SK-N-SH (cell line): Measurements from ENCODE around the gene MMADHC. TPM values are rescaled to one million over a fixed set of nuclear protein-coding genes. Genes with fewer than 3 reads are reported as not detected.

ENCODE experiments used
- CTCF ChIA-PET: fragments of 300-600, 350-600 bp; formaldehyde crosslinking; extraction: SDS; loops from one replicate; lab custom pipeline; 2021; lab: Yijun Ruan, JAX
- POLR2A ChIA-PET: fragments of 350-600 bp; sonication (Branson Sonifier 250); formaldehyde crosslinking; extraction: SDS; loops from one replicate; lab custom pipeline; 2020; ENCODE audit warnings: antibody characterized with exemption, inconsistent platforms; lab: Yijun Ruan, JAX
- DNase-seq: peaks from one replicate; pipeline ENCODE4 v3.0.0; 2012
- H2AFZ ChIP-seq: fragments of 200-600 bp; sonication (generic); 2 replicates; pipeline ENCODE4 v1.8.1; 2016; ENCODE audit warnings: antibody characterized with exemption, mild to moderate bottlenecking, low read depth
- H3F3A ChIP-seq: fragments of 200-600 bp; sonication (generic); replicated peaks from 2 replicates; pipeline ENCODE3; 2016; ENCODE audit warnings: antibody characterized with exemption, mild to moderate bottlenecking; ENCODE audit not compliant: insufficient read depth
- H3K27ac ChIP-seq, 2 experiments: fragments of 200-500 bp in 1 of 2; fragments of 200-600 bp in 1 of 2; sonication (Bioruptor generic) in 1 of 2; sonication (generic), shearing (Covaris generic) in 1 of 2; 2 replicates each; pipeline versions ENCODE4 v1.5.1 to v1.6.1; 2014 to 2016; ENCODE audit warnings: low read depth in 2 of 2, inconsistent platforms in 1 of 2, low read length in 1 of 2, mild to moderate bottlenecking in 1 of 2, mixed read lengths in 1 of 2
- H3K27me3 ChIP-seq: fragments of 200-600 bp; sonication (generic), shearing (Covaris generic); 2 replicates; pipeline ENCODE4 v1.6.1; 2016; ENCODE audit warnings: mixed run types; ENCODE audit not compliant: insufficient read depth
- H3K36me3 ChIP-seq, 2 experiments: fragments of 200-500 bp in 1 of 2; fragments of 200-600 bp in 1 of 2; sonication (Bioruptor generic) in 1 of 2; sonication (generic) in 1 of 2; replicated peaks in 1 of 2; 2 replicates each; pipeline versions ENCODE3 to v1.5.1; 2014 to 2016; ENCODE audit warnings: low read length in 1 of 2, mild to moderate bottlenecking in 1 of 2; ENCODE audit not compliant: insufficient read depth in 2 of 2, control insufficient read depth in 1 of 2
- H3K4me1 ChIP-seq, 2 experiments: fragments of 200-500 bp in 1 of 2; fragments of 200-600 bp in 1 of 2; sonication (Bioruptor generic) in 1 of 2; sonication (generic), shearing (Covaris generic) in 1 of 2; 2 replicates each; pipeline versions ENCODE4 v1.5.1 to v1.6.1; 2014 to 2016; ENCODE audit warnings: low read depth in 1 of 2, low read length in 1 of 2, mixed run types in 1 of 2; ENCODE audit not compliant: insufficient read depth in 2 of 2, control insufficient read depth in 1 of 2
- H3K4me2 ChIP-seq: fragments of 200-600 bp; sonication (generic), shearing (Covaris generic); 2 replicates; pipeline ENCODE4 v1.6.1; 2017; ENCODE audit warnings: mixed run types
- H3K4me3 ChIP-seq, 2 experiments: fragments of 200-500 bp in 1 of 2; fragments of 200-600 bp in 1 of 2; sonication (Bioruptor generic) in 1 of 2; sonication (generic), shearing (Covaris generic) in 1 of 2; 2 replicates each; pipeline versions ENCODE4 v1.5.1 to v1.8.1; 2014 to 2016; ENCODE audit warnings: low read depth in 2 of 2, inconsistent platforms in 1 of 2, low read length in 1 of 2, mild to moderate bottlenecking in 1 of 2, mixed read lengths in 1 of 2, moderate library complexity in 1 of 2
- H3K79me2 ChIP-seq: fragments of 200-600 bp; sonication (generic); 2 replicates; pipeline ENCODE4 v1.8.1; 2017; ENCODE audit warnings: mild to moderate bottlenecking; ENCODE audit not compliant: insufficient read depth
- H3K9ac ChIP-seq: fragments of 200-600 bp; sonication (generic); 2 replicates; pipeline ENCODE4 v1.6.1; 2017; ENCODE audit warnings: mixed run types
- H3K9me2 ChIP-seq: fragments of 200-600 bp; sonication (generic); 2 replicates; pipeline ENCODE4 v1.6.1; 2017; ENCODE audit warnings: mixed run types
- H3K9me3 ChIP-seq: fragments of 200-600 bp; sonication (generic); 2 replicates; pipeline ENCODE4 v1.6.1; 2017; ENCODE audit warnings: mixed run types, mild to moderate bottlenecking, moderate library complexity
- H4K20me1 ChIP-seq: fragments of 200-600 bp; sonication (generic); 2 replicates; pipeline ENCODE4 v1.6.1; 2017; ENCODE audit warnings: mild to moderate bottlenecking, mixed run types; ENCODE audit not compliant: insufficient read depth
- ELF1 ChIP-seq: IDR thresholded peaks from 2 replicates; pipeline ENCODE4 v1.4.0; 2012
- EZH2phosphoT487 ChIP-seq: fragments of 200-600 bp; sonication (generic); IDR thresholded peaks from 2 replicates; pipeline ENCODE4 v1.6.1; 2017; ENCODE audit warnings: low read depth, mixed run types, mild to moderate bottlenecking, antibody characterized with exemption, moderate library complexity, borderline replicate concordance
- GABPA ChIP-seq: IDR thresholded peaks from 2 replicates; pipeline ENCODE4 v1.4.0; 2012; ENCODE audit warnings: low read depth, mild to moderate bottlenecking
- GATA2 ChIP-seq: sonication (generic); formaldehyde crosslinking; IDR thresholded peaks from 2 replicates; pipeline ENCODE4 v1.5.0; 2020; ENCODE audit warnings: mild to moderate bottlenecking, missing genetic modification reagents
- MEF2A ChIP-seq: IDR thresholded peaks from 2 replicates; pipeline ENCODE4 v1.4.0; 2012; ENCODE audit warnings: low read depth, borderline replicate concordance
- MXI1 ChIP-seq: IDR thresholded peaks from 2 replicates; pipeline ENCODE4 v1.6.1; 2012; ENCODE audit warnings: mild to moderate bottlenecking, low read depth, low read length, improper control_type of control experiment
- NFIC ChIP-seq: IDR thresholded peaks from 2 replicates; pipeline ENCODE4 v1.4.0; 2012; ENCODE audit warnings: borderline replicate concordance
- NRF1 ChIP-seq: IDR thresholded peaks from 2 replicates; pipeline ENCODE4 v1.6.1; 2012; ENCODE audit warnings: low read depth, mild to moderate bottlenecking, low read length
- POLR2AphosphoS5 ChIP-seq: IDR thresholded peaks from 2 replicates; pipeline ENCODE4 v1.6.1; 2012; ENCODE audit warnings: low read depth, low read length
- RAD21 ChIP-seq: IDR thresholded peaks from 2 replicates; pipeline ENCODE4 v1.6.1; 2012; ENCODE audit warnings: mild to moderate bottlenecking, low read length
- RCOR1 ChIP-seq: fragments of 150-350 bp; IDR thresholded peaks from 2 replicates; pipeline ENCODE4 v1.6.1; 2017; ENCODE audit warnings: antibody characterized with exemption, low read length
- RFX5 ChIP-seq: IDR thresholded peaks from 2 replicates; pipeline ENCODE4 v1.6.1; 2012; ENCODE audit warnings: mild to moderate bottlenecking, improper control_type of control experiment, low read length
- RXRA ChIP-seq: IDR thresholded peaks from 2 replicates; pipeline ENCODE4 v1.4.0; 2012; ENCODE audit warnings: low read depth, mild to moderate bottlenecking, borderline replicate concordance
- SIN3A ChIP-seq: IDR thresholded peaks from 2 replicates; pipeline ENCODE4 v1.6.1; 2012; ENCODE audit warnings: low read depth, mild to moderate bottlenecking, low read length, moderate library complexity, borderline replicate concordance
- TAF1 ChIP-seq: IDR thresholded peaks from 2 replicates; pipeline ENCODE4 v1.6.1; 2012; ENCODE audit warnings: low read depth, mild to moderate bottlenecking, low read length, moderate library complexity, borderline replicate concordance
- TCF12 ChIP-seq: IDR thresholded peaks from 2 replicates; pipeline ENCODE4 v1.4.0; 2012
- USF2 ChIP-seq: fragments of 150-350 bp; IDR thresholded peaks from 2 replicates; pipeline ENCODE4 v1.6.1; 2017; ENCODE audit warnings: antibody characterized with exemption, low read length, low read depth, borderline replicate concordance
- YY1 ChIP-seq: IDR thresholded peaks from 2 replicates; pipeline ENCODE4 v1.4.0; 2012; ENCODE audit warnings: low read depth, mild to moderate bottlenecking
- WGBS: methylation state at CpG from one replicate; pipeline ENCODE4 v1.1.6; 2017; ENCODE audit warnings: low lambda C conversion rate; 5-methylcytosine and 5-hydroxymethylcytosine counted together
- polyA plus RNA-seq, 3 experiments: library from polyadenylated mRNA; depleted of rRNA; stranded (reverse); fragments of >200 nt; gene quantifications; 2 replicates each; pipeline ENCODE4 v1.2.3, GENCODE V29; 2012
- TF ChIP-seq, protein P1 (sequence below): fragments of 150-350 bp; IDR thresholded peaks from 2 replicates; pipeline ENCODE4 v1.6.1; 2016; ENCODE audit warnings: mild to moderate bottlenecking, low read depth, low read length
- TF ChIP-seq, protein P2 (sequence below): IDR thresholded peaks from 2 replicates; pipeline ENCODE4 v1.6.1; 2012; ENCODE audit warnings: mild to moderate bottlenecking, low read depth, low read length, moderate library complexity

Gene MMADHC
- polyA plus RNA-seq, 1 of the 3 experiments (the other 2 are of a cell fraction): 40.4 TPM

DNA sequence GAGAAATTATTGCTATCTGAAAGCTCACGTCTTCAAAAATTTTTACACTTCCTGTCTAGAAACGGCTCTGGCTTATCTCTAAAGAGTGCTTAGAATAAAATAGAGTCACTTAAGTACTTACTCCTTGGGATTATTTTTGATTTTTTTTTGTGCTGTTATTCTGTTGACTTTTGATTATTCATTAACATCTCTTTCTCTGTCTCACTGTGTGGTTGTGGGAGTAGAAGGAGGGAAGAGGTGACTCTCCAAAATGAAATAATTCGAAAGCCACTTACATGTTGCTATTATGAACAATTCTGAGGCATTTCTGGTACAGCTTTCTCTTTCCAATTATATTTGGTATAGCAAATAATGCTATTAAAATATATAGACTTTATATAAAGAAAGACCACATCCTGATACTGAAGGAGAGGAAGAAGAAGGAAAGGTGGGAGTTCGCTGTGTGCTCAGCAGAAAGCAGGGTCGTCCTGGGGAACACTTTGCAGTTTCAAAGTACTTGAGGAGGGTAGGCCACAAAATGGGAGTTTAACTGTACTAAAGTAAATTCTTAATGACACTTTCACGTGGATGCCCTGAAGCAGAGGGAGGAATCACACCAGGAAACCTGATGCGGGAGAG, 9.6 kb upstream of the MMADHC start:
- Histone ChIP-seq H2AFZ (no peak overlapping the region), H3K4me2 (no peak overlapping the region), H3K9ac (no peak overlapping the region), H3K79me2 (no peaks in the 10 kb centered on the region), H3K4me3 (peak overlapping the region in 1 of 2 experiments; percentile 30; a peak in 1 of 4 replicates), H3K27me3 (no peaks in the 10 kb centered on the region), H3F3A (peaks cover 10% of the 10 kb centered on the region), H3K4me1 (peaks cover 0 to 6% of the 10 kb centered on the region in 2 experiments; a peak in 2 of 4 replicates), H4K20me1 (no peaks in the 10 kb centered on the region), H3K36me3 (no peaks in the 10 kb centered on the region), H3K27ac (no peak overlapping the region), H3K9me3 (0 out of 2 replicates have a peak, but pooled peaks cover 5% of the 10 kb centered on the region), H3K9me2 (no peaks in the 10 kb centered on the region)
- 57% methylated on average over 7 of the region's 7 CpGs for WGBS
- DNase-seq: no peak
- CTCF ChIA-PET: interaction anchor here (0.6 to 8.0 kb wide), 17 partner anchors 11 to 1651 kb away, joined by 3 to 120 read pairs (median 5); no protein-coding TSS in a partner anchor
- TF ChIP-seq NFIC: no peak
- no peak for TF ChIP-seq YY1
- no peak for TF ChIP-seq RCOR1
- TF ChIP-seq RFX5: no peak
- TF ChIP-seq MXI1: no peak
- no peak for TF ChIP-seq ELF1
- no peak for TF ChIP-seq NRF1
- TF ChIP-seq TAF1: no peak
- no peak for TF ChIP-seq POLR2AphosphoS5
- no peak for TF ChIP-seq USF2
- POLR2A ChIA-PET: no interaction called here

DNA sequence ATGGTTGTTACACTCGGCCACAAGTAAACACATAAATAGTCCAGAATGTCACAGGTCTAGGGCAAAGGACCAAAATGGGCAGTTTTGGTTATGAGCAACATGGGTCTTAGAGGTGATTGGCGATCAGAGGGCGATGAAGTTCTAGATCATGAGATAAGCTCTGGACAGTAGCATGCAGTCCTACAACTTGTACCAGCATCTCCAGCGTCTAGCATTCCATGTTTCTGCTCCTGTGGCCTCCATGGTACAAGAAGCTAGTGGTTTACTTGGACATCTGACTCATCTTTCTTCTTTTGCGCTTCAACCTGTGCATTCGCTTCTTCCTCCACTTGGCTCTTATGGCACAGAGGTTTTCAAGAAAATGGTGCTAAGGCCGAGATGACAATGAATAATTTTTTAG, 8.9 kb upstream of the MMADHC start:
- Histone ChIP-seq H2AFZ (no peak overlapping the region), H3K4me2 (no peak overlapping the region), H3K9ac (no peak overlapping the region), H3K9me2 (no peaks in the 10 kb centered on the region), H3F3A (peaks cover 10% of the 10 kb centered on the region), H3K9me3 (0 out of 2 replicates have a peak, but pooled peaks cover 2% of the 10 kb centered on the region), H4K20me1 (no peaks in the 10 kb centered on the region), H3K4me1 (peaks cover 0 to 6% of the 10 kb centered on the region in 2 experiments; a peak in 2 of 4 replicates), H3K36me3 (no peaks in the 10 kb centered on the region), H3K27ac (no peak overlapping the region), H3K27me3 (no peaks in the 10 kb centered on the region), H3K4me3 (no peak overlapping the region), H3K79me2 (no peaks in the 10 kb centered on the region)
- CTCF ChIA-PET: interaction anchor here (0.6 to 8.0 kb wide), 12 partner anchors 14 to 1652 kb away, joined by 3 to 120 read pairs (median 5); no protein-coding TSS in a partner anchor
- POLR2A ChIA-PET: no interaction called here
- TF ChIP-seq SIN3A (no peak), MXI1 (no peak), USF2 (no peak), TCF12 (no peak), RXRA (no peak), POLR2AphosphoS5 (no peak), TAF1 (no peak), MEF2A (no peak), RAD21 (no peak), GATA2 (CRISPR knock-in tag) (no peak), GABPA (no peak), NRF1 (no peak), EZH2phosphoT487 (no peak), YY1 (no peak), RFX5 (no peak)
- TF ChIP-seq, protein P1, sequence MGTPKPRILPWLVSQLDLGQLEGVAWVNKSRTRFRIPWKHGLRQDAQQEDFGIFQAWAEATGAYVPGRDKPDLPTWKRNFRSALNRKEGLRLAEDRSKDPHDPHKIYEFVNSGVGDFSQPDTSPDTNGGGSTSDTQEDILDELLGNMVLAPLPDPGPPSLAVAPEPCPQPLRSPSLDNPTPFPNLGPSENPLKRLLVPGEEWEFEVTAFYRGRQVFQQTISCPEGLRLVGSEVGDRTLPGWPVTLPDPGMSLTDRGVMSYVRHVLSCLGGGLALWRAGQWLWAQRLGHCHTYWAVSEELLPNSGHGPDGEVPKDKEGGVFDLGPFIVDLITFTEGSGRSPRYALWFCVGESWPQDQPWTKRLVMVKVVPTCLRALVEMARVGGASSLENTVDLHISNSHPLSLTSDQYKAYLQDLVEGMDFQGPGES: no peak
- TF ChIP-seq, protein P2, sequence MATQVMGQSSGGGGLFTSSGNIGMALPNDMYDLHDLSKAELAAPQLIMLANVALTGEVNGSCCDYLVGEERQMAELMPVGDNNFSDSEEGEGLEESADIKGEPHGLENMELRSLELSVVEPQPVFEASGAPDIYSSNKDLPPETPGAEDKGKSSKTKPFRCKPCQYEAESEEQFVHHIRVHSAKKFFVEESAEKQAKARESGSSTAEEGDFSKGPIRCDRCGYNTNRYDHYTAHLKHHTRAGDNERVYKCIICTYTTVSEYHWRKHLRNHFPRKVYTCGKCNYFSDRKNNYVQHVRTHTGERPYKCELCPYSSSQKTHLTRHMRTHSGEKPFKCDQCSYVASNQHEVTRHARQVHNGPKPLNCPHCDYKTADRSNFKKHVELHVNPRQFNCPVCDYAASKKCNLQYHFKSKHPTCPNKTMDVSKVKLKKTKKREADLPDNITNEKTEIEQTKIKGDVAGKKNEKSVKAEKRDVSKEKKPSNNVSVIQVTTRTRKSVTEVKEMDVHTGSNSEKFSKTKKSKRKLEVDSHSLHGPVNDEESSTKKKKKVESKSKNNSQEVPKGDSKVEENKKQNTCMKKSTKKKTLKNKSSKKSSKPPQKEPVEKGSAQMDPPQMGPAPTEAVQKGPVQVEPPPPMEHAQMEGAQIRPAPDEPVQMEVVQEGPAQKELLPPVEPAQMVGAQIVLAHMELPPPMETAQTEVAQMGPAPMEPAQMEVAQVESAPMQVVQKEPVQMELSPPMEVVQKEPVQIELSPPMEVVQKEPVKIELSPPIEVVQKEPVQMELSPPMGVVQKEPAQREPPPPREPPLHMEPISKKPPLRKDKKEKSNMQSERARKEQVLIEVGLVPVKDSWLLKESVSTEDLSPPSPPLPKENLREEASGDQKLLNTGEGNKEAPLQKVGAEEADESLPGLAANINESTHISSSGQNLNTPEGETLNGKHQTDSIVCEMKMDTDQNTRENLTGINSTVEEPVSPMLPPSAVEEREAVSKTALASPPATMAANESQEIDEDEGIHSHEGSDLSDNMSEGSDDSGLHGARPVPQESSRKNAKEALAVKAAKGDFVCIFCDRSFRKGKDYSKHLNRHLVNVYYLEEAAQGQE: no peak
- 92% methylated on average over 7 of the region's 7 CpGs for WGBS
- DNase-seq: no peak
